Mammary epithelial cell (primary cell): ENCODE measurements around the gene MTFP1.

Experiments used
- EZH2 ChIP-seq: IDR thresholded peaks from 2 replicates; pipeline ENCODE4 v1.6.1; 2012; ENCODE audit warnings: low read length, inconsistent platforms, borderline replicate concordance
- TF ChIP-seq, protein P1 (sequence below), 2 donors: IDR thresholded peaks in 1 of 2; conservative IDR thresholded peaks in 1 of 2; 2 replicates each; pipeline ENCODE4 v1.5.1; 2011 to 2012; ENCODE audit warnings: inconsistent platforms in 2 of 2, low read length in 2 of 2, mild to moderate bottlenecking in 2 of 2, control low read depth in 1 of 2, low read depth in 1 of 2; ENCODE audit not compliant: insufficient read depth in 1 of 2; ENCODE audit errors: extremely low read depth in 1 of 2

DNA sequence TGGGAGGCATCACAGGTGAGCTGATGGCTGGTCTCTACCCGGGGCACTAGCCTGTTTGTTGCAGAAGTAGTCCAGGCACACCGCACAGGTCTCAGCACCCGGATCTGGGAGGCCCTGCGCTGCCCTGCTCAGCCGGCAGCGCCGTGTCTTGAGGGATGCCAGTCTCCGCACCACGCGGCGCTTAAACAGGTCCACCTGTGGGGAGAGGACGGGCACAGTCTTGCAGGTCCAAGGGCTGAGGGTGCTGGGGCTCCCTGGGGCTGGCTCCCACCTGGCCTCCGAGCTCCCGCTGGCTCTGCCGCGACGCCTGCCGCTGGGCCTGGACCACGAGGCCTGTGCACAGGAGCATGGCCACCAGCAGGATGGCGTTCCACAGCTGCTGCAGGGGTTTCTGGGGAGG, 45.6 kb upstream of the MTFP1 start:
- TF ChIP-seq, protein P1, sequence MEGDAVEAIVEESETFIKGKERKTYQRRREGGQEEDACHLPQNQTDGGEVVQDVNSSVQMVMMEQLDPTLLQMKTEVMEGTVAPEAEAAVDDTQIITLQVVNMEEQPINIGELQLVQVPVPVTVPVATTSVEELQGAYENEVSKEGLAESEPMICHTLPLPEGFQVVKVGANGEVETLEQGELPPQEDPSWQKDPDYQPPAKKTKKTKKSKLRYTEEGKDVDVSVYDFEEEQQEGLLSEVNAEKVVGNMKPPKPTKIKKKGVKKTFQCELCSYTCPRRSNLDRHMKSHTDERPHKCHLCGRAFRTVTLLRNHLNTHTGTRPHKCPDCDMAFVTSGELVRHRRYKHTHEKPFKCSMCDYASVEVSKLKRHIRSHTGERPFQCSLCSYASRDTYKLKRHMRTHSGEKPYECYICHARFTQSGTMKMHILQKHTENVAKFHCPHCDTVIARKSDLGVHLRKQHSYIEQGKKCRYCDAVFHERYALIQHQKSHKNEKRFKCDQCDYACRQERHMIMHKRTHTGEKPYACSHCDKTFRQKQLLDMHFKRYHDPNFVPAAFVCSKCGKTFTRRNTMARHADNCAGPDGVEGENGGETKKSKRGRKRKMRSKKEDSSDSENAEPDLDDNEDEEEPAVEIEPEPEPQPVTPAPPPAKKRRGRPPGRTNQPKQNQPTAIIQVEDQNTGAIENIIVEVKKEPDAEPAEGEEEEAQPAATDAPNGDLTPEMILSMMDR (conservative IDR thresholded peaks at IDR 0.05 in 1 of 2, IDR thresholded peaks at IDR 0.05 in 1 of 2; ENCODE audit: extremely low read depth in 1 of 2, insufficient read depth in 1 of 2, low read depth in 1 of 2, low read length in 2 of 2): no peak
- no peak for TF ChIP-seq EZH2
